LNCAP (cell line): ENCODE measurements around the gene AFG1L.

Experiments used
- CTCF ChIP-seq: fragments of 450-650 bp; IDR thresholded peaks from 2 replicates; pipeline ENCODE4 v1.5.1; 2017; ENCODE audit warnings: mild to moderate bottlenecking

Gene AFG1L

GRCh38 chr6:108562503-108562993 is 267.7 kb downstream of the AFG1L start:
- no peak for TF ChIP-seq CTCF

- no peak for TF ChIP-seq CTCF
These were observed 268.4 kb downstream of the AFG1L start for GRCh38 chr6:108563292-108563691.

- TF ChIP-seq CTCF: no peak
These were observed 269.3 kb downstream of the AFG1L start for GRCh38 chr6:108564178-108564577.

GRCh38 chr6:108565091-108565766 is 270.4 kb downstream of the AFG1L start:
- no peak for TF ChIP-seq CTCF

- no peak for TF ChIP-seq CTCF
These were observed 271.0 kb downstream of the AFG1L start for GRCh38 chr6:108565893-108566292.

- no peak for TF ChIP-seq CTCF
These were observed 271.6 kb downstream of the AFG1L start for GRCh38 chr6:108566406-108566805.

- TF ChIP-seq CTCF: no peak
These were observed 273.2 kb downstream of the AFG1L start for GRCh38 chr6:108568101-108568500.
